Measurements from ENCODE around the gene ARMH3.
A peak's percentile ranks its signal among the peaks of the same experiment; 100 is the strongest.

Gene ARMH3

DNA sequence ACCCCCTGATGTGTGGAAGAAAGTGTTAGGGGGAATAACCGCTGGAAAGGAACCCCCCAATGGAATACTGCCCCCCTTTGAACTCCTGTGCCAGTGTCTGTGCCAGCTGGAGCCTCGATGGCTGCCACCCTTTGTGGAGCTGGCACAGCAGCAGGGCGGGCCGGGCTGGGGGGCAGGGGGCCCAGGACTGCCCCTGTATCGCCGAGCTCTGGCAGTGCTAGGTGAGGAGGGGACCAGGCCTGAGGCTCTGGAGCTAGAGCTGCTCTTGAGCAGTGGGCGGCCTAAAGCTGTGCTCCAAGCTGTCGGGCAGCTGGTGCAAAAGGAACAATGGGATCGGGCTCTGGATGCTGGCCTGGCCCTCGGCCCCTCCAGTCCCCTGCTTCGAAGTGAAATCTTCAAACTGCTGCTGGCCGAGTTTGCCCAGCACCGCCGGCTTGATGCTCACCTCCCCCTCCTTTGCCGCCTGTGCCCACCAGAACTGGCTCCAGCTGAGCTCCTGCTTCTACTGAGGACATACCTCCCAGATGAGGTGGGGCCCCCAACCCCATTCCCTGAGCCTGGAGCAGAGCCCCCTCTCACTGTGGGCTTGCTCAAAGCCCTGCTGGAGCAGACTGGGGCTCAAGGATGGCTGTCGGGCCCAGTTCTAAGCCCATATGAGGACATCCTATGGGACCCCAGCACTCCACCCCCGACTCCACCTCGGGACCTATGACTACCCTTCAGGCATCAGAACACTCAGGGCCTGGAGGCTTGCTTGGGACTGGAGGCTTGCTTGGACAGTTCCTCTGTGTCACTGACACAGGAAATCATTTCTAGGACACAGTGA, 11.3 kb upstream of the ARMH3 start:
- Histone ChIP-seq H4K20me1 (ENCODE audit: control insufficient read depth, insufficient read depth, low read depth, low read length) (peaks cover 11% of the 10 kb centered on the region), H3F3A (ENCODE audit: control insufficient read depth, insufficient read depth) (no peaks in the 10 kb centered on the region), H3K4me3 (ENCODE audit: low read length) (no peak overlapping the region), H3K79me2 (ENCODE audit: control insufficient read depth, low read length) (peaks cover 45% of the 10 kb centered on the region), H3K9me3 (ENCODE audit: control insufficient read depth, insufficient read depth, low read length) (no peaks in the 10 kb centered on the region), H3K4me1 (ENCODE audit: control insufficient read depth, low read length) (peaks cover 35% of the 10 kb centered on the region), H3K9me2 (replicated peaks; ENCODE audit: control insufficient read depth, low read length) (no peaks in the 10 kb centered on the region), H3K27ac (ENCODE audit: low read depth, low read length) (no peak overlapping the region), H3K4me2 (ENCODE audit: low read length) (peak overlapping the region; percentile 90; the same call in 1 of the 2 replicates), H3K27me3 (ENCODE audit: control insufficient read depth, low read length) (no peaks in the 10 kb centered on the region), H3K36me3 (ENCODE audit: control insufficient read depth, low read length) (peaks cover 41% of the 10 kb centered on the region)
- no peak for TF ChIP-seq EZH2phosphoT487 (IDR thresholded peaks at IDR 0.05; ENCODE audit: borderline replicate concordance, low read length)
- TF ChIP-seq, protein P1, sequence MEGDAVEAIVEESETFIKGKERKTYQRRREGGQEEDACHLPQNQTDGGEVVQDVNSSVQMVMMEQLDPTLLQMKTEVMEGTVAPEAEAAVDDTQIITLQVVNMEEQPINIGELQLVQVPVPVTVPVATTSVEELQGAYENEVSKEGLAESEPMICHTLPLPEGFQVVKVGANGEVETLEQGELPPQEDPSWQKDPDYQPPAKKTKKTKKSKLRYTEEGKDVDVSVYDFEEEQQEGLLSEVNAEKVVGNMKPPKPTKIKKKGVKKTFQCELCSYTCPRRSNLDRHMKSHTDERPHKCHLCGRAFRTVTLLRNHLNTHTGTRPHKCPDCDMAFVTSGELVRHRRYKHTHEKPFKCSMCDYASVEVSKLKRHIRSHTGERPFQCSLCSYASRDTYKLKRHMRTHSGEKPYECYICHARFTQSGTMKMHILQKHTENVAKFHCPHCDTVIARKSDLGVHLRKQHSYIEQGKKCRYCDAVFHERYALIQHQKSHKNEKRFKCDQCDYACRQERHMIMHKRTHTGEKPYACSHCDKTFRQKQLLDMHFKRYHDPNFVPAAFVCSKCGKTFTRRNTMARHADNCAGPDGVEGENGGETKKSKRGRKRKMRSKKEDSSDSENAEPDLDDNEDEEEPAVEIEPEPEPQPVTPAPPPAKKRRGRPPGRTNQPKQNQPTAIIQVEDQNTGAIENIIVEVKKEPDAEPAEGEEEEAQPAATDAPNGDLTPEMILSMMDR (IDR thresholded peaks at IDR 0.05; ENCODE audit: low read depth, low read length, poor library complexity, severe bottlenecking), result no peak

DNA sequence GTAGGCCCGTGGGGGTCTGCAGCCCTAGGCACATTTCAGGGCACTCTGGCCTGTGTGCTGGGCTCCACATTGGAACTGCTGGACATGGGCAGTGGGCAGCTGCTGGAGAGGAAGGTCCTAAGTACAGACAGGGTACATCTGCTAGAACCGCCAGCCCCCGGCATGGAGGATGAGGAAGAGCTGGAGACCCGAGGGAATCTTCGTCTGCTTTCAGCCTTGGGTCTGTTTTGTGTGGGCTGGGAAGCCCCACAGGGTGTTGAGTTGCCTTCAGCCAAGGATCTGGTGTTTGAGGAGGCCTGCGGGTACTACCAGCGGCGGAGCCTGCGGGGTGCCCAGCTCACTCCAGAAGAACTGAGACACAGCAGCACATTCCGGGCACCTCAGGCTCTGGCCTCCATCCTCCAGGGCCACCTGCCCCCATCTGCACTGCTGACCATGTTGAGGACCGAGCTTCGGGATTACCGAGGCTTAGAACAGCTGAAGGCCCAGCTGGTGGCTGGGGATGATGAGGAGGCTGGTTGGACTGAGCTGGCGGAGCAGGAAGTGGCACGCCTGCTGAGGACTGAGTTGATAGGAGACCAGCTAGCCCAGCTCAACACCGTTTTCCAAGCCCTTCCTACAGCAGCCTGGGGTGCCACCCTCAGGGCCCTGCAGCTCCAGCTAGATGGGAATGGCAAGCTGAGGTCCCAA, 10.6 kb upstream of the ARMH3 start:
- H3K4me1 ChIP-seq (ENCODE audit: control insufficient read depth, low read length), result peaks cover 35% of the 10 kb centered on the region
- no peaks in the 10 kb centered on the region for H3K9me2 ChIP-seq (replicated peaks; ENCODE audit: control insufficient read depth, low read length)
- H3K4me2 ChIP-seq (ENCODE audit: low read length), result peak overlapping the region; percentile 90
- peak overlapping the region; percentile 94 for H3K4me3 ChIP-seq (ENCODE audit: low read length)
- H3K36me3 ChIP-seq (ENCODE audit: control insufficient read depth, low read length), result peaks cover 41% of the 10 kb centered on the region
- peaks cover 45% of the 10 kb centered on the region for H3K79me2 ChIP-seq (ENCODE audit: control insufficient read depth, low read length)
- no peaks in the 10 kb centered on the region for H3K27me3 ChIP-seq (ENCODE audit: control insufficient read depth, low read length)
- peak overlapping the region; percentile 46; the same call in 1 of the 2 replicates for H3K27ac ChIP-seq (ENCODE audit: low read depth, low read length)
- TF ChIP-seq, protein P1 (IDR thresholded peaks at IDR 0.05; ENCODE audit: low read depth, low read length, poor library complexity, severe bottlenecking), result no peak
- no peak for TF ChIP-seq EZH2phosphoT487 (IDR thresholded peaks at IDR 0.05; ENCODE audit: borderline replicate concordance, low read length)
- no peaks in the 10 kb centered on the region for H3F3A ChIP-seq (ENCODE audit: control insufficient read depth, insufficient read depth)
- no peaks in the 10 kb centered on the region for H3K9me3 ChIP-seq (ENCODE audit: control insufficient read depth, insufficient read depth, low read length)
- peaks cover 11% of the 10 kb centered on the region for H4K20me1 ChIP-seq (ENCODE audit: control insufficient read depth, insufficient read depth, low read depth, low read length)

GRCh38 chr10:102065561-102066398, 9.8 kb upstream of the ARMH3 start:
- H3K9me3 ChIP-seq (ENCODE audit: control insufficient read depth, insufficient read depth, low read length), result no peaks in the 10 kb centered on the region
- H3F3A ChIP-seq (ENCODE audit: control insufficient read depth, insufficient read depth), result no peaks in the 10 kb centered on the region
- H3K79me2 ChIP-seq (ENCODE audit: control insufficient read depth, low read length), result peaks cover 45% of the 10 kb centered on the region
- no peaks in the 10 kb centered on the region for H3K27me3 ChIP-seq (ENCODE audit: control insufficient read depth, low read length)
- TF ChIP-seq, protein P1 (IDR thresholded peaks at IDR 0.05; ENCODE audit: low read depth, low read length, poor library complexity, severe bottlenecking), result peak; percentile 10
- no peak for TF ChIP-seq EZH2phosphoT487 (IDR thresholded peaks at IDR 0.05; ENCODE audit: borderline replicate concordance, low read length)
- H3K9me2 ChIP-seq (replicated peaks; ENCODE audit: control insufficient read depth, low read length), result no peaks in the 10 kb centered on the region
- peaks cover 11% of the 10 kb centered on the region for H4K20me1 ChIP-seq (ENCODE audit: control insufficient read depth, insufficient read depth, low read depth, low read length)
- H3K4me1 ChIP-seq (ENCODE audit: control insufficient read depth, low read length), result peaks cover 35% of the 10 kb centered on the region
- peak overlapping the region; percentile 94 for H3K4me3 ChIP-seq (ENCODE audit: low read length)
- peak overlapping the region; percentile 90 for H3K4me2 ChIP-seq (ENCODE audit: low read length)
- peaks cover 41% of the 10 kb centered on the region for H3K36me3 ChIP-seq (ENCODE audit: control insufficient read depth, low read length)
- H3K27ac ChIP-seq (ENCODE audit: low read depth, low read length), result peak overlapping the region; percentile 46

Measured in DOHH2 (cell line).